H1 (cell line): ENCODE data around the gene HLTF. TPM values are rescaled to one million over a fixed set of nuclear protein-coding genes. Genes with fewer than 3 reads are reported as not detected.

ENCODE experiments used
- CTCF ChIA-PET: fragments of 300-600 bp; sonication (Branson Sonifier 250); formaldehyde crosslinking; loops from one replicate; lab custom pipeline; 2021; ENCODE audit not compliant: partially characterized antibody; lab: Charles Lee
- POLR2A ChIA-PET: fragments of 300-600 bp; sonication (Branson Sonifier 250); formaldehyde crosslinking; loops from one replicate; lab custom pipeline; 2021; ENCODE audit warnings: inconsistent platforms; ENCODE audit not compliant: partially characterized antibody; lab: Charles Lee
- DNase-seq, 2 experiments: peaks; one replicate each; pipeline versions ENCODE4 v3.0.0 to v3.0.0-alpha.2; 2010 to 2022; ENCODE audit warnings: low spot score in 2 of 2, low read depth in 1 of 2, mixed read lengths in 1 of 2
- FAIRE-seq: peaks from 2 replicates; lab custom pipeline; 2011; peaks lifted over from hg19 to GRCh38; lab: Jason Lieb, UNC
- H2AFZ ChIP-seq: 2 replicates; pipeline ENCODE4 v1.8.1; 2012; ENCODE audit warnings: low read length, inconsistent platforms
- H2AK5ac ChIP-seq: 2 replicates; pipeline ENCODE4 v1.6.1; 2013; ENCODE audit warnings: low read depth, low read length
- H2BK120ac ChIP-seq: replicated peaks from 2 replicates; pipeline ENCODE3; 2013; ENCODE audit warnings: low read depth, low read length, inconsistent platforms
- H2BK12ac ChIP-seq: 2 replicates; pipeline ENCODE4 v1.6.1; 2013; ENCODE audit warnings: low read depth, low read length
- H2BK15ac ChIP-seq: 2 replicates; pipeline ENCODE4 v1.6.1; 2013; ENCODE audit warnings: low read length
- H2BK20ac ChIP-seq: 2 replicates; pipeline ENCODE4 v1.6.1; 2013; ENCODE audit warnings: low read length
- H2BK5ac ChIP-seq: 2 replicates; pipeline ENCODE4 v1.6.1; 2013; ENCODE audit warnings: low read depth, low read length
- H3K14ac ChIP-seq: 2 replicates; pipeline ENCODE4 v1.6.1; 2013; ENCODE audit warnings: inconsistent platforms; ENCODE audit not compliant: insufficient read length
- H3K18ac ChIP-seq: 2 replicates; pipeline ENCODE4 v1.6.1; 2013; ENCODE audit warnings: low read length; ENCODE audit errors: extremely low read depth
- H3K23ac ChIP-seq: 2 replicates; pipeline ENCODE4 v1.6.1; 2013; ENCODE audit warnings: inconsistent platforms; ENCODE audit not compliant: insufficient read length
- H3K23me2 ChIP-seq: 2 replicates; pipeline ENCODE4 v1.6.1; 2013; ENCODE audit warnings: low read depth, low read length
- H3K27ac ChIP-seq: 2 replicates; pipeline ENCODE4 v1.6.1; 2011; ENCODE audit warnings: low read depth, low read length, inconsistent platforms
- H3K27me3 ChIP-seq, 4 experiments: replicated peaks in 1 of 4; 1 replicate in 1 of 4; 2 replicates in 3 of 4; pipeline versions ENCODE4 v1.6.1 to v1.8.1; 2011 to 2013; ENCODE audit warnings: low read length in 3 of 4, mild to moderate bottlenecking in 3 of 4, inconsistent platforms in 2 of 4, mixed read lengths in 2 of 4, moderate library complexity in 1 of 4; ENCODE audit not compliant: control insufficient read depth in 3 of 4, insufficient read depth in 3 of 4; ENCODE audit errors: extremely low read depth in 1 of 4
- H3K36me3 ChIP-seq, 4 experiments: 2 replicates each; pipeline versions ENCODE4 v1.6.1 to v1.8.1; 2011 to 2013; ENCODE audit warnings: mild to moderate bottlenecking in 4 of 4, low read length in 3 of 4, moderate library complexity in 2 of 4, control low read depth in 1 of 4, inconsistent platforms in 1 of 4; ENCODE audit not compliant: insufficient read depth in 4 of 4, control insufficient read depth in 2 of 4
- H3K4ac ChIP-seq: replicated peaks from 2 replicates; pipeline ENCODE3; 2013; ENCODE audit warnings: low read length, low read depth, mixed read lengths, inconsistent platforms; ENCODE audit not compliant: insufficient read length
- H3K4me1 ChIP-seq, 4 experiments: replicated peaks in 1 of 4; 1 replicate in 1 of 4; 2 replicates in 3 of 4; pipeline versions ENCODE4 v1.6.1 to v1.8.1; 2011 to 2013; ENCODE audit warnings: low read length in 3 of 4, inconsistent platforms in 2 of 4, mixed read lengths in 1 of 4; ENCODE audit not compliant: insufficient read depth in 4 of 4, control insufficient read depth in 3 of 4
- H3K4me2 ChIP-seq, 2 experiments: 2 replicates each; pipeline versions ENCODE4 v1.6.1 to v1.8.1; 2011 to 2013; ENCODE audit warnings: low read depth in 2 of 2, low read length in 2 of 2, control low read depth in 1 of 2, inconsistent platforms in 1 of 2, mild to moderate bottlenecking in 1 of 2; ENCODE audit not compliant: insufficient read depth in 1 of 2
- H3K4me3 ChIP-seq, 4 experiments: fragments of 200-600, 300-600 bp in 1 of 4; sonication (generic), shearing (Covaris generic), sonication (Bioruptor Twin) in 1 of 4; 2 replicates each; pipeline versions ENCODE4 v1.5.1 to v1.8.1; 2011 to 2016; ENCODE audit warnings: low read length in 4 of 4, low read depth in 3 of 4, control low read depth in 2 of 4, inconsistent platforms in 2 of 4, mild to moderate bottlenecking in 2 of 4, mixed read lengths in 1 of 4, moderate library complexity in 1 of 4; ENCODE audit not compliant: insufficient read depth in 2 of 4; ENCODE audit errors: extremely low read depth in 1 of 4
- H3K56ac ChIP-seq: replicated peaks from 2 replicates; pipeline ENCODE3; 2013; ENCODE audit warnings: low read depth, mild to moderate bottlenecking, mixed read lengths, low read length, inconsistent platforms; ENCODE audit not compliant: insufficient read length
- H3K79me1 ChIP-seq: 2 replicates; pipeline ENCODE4 v1.6.1; 2013; ENCODE audit warnings: low read depth, low read length, control low read depth
- H3K79me2 ChIP-seq, 2 experiments: 2 replicates each; pipeline versions ENCODE4 v1.6.1 to v1.8.1; 2012 to 2013; ENCODE audit warnings: low read length in 2 of 2, mild to moderate bottlenecking in 2 of 2, inconsistent platforms in 1 of 2; ENCODE audit not compliant: insufficient read depth in 2 of 2, control insufficient read depth in 1 of 2
- H3K9ac ChIP-seq, 4 experiments: replicated peaks in 1 of 4; 1 replicate in 1 of 4; 2 replicates in 3 of 4; pipeline versions ENCODE4 v1.6.1 to v1.8.1; 2011 to 2013; ENCODE audit warnings: low read depth in 3 of 4, low read length in 3 of 4, control low read depth in 2 of 4, mild to moderate bottlenecking in 2 of 4, moderate library complexity in 2 of 4, inconsistent platforms in 1 of 4; ENCODE audit errors: extremely low read depth in 1 of 4
- H3K9me3 ChIP-seq, 2 experiments: 2 replicates each; pipeline versions ENCODE4 v1.6.1 to v1.8.1; 2012 to 2013; ENCODE audit warnings: mild to moderate bottlenecking in 2 of 2, moderate library complexity in 2 of 2, control low read depth in 1 of 2, inconsistent platforms in 1 of 2, low read depth in 1 of 2, low read length in 1 of 2, mixed read lengths in 1 of 2; ENCODE audit not compliant: insufficient read depth in 2 of 2
- H4K20me1 ChIP-seq, 2 experiments: replicated peaks in 1 of 2; 2 replicates each; pipeline versions ENCODE3 to v1.8.1; 2011 to 2013; ENCODE audit warnings: inconsistent platforms in 2 of 2, low read length in 2 of 2, mild to moderate bottlenecking in 1 of 2; ENCODE audit not compliant: insufficient read depth in 2 of 2, control insufficient read depth in 1 of 2
- H4K5ac ChIP-seq: 2 replicates; pipeline ENCODE4 v1.6.1; 2013; ENCODE audit warnings: low read length, low read depth, mixed read lengths, inconsistent platforms; ENCODE audit not compliant: insufficient read length
- H4K8ac ChIP-seq: 2 replicates; pipeline ENCODE4 v1.8.0; 2013; ENCODE audit warnings: mild to moderate bottlenecking, moderate library complexity, low read length, inconsistent platforms; ENCODE audit not compliant: insufficient read depth; ENCODE audit errors: extremely low read depth
- H4K91ac ChIP-seq: replicated peaks from 2 replicates; pipeline ENCODE3; 2013; ENCODE audit warnings: low read length, mixed read lengths, inconsistent platforms; ENCODE audit not compliant: insufficient read length
- BRCA1 ChIP-seq: IDR thresholded peaks from 2 replicates; pipeline ENCODE4 v1.6.1; 2012; ENCODE audit warnings: low read depth, low read length, improper control_type of control experiment
- CEBPB ChIP-seq: IDR thresholded peaks from 2 replicates; pipeline ENCODE4 v1.6.1; 2012; ENCODE audit warnings: low read depth, low read length
- KDM1A ChIP-seq: fragments of 200-600, 300-600 bp; sonication (generic); IDR thresholded peaks from 2 replicates; pipeline ENCODE4 v1.7.1; 2016; ENCODE audit warnings: mild to moderate bottlenecking, low read length, borderline replicate concordance
- KDM4A ChIP-seq: IDR thresholded peaks from one replicate; pipeline ENCODE4 v1.7.1; 2012; ENCODE audit warnings: low read depth, mild to moderate bottlenecking, moderate library complexity, low read length, inconsistent platforms; ENCODE audit not compliant: severe bottlenecking
- POLR2A ChIP-seq, 2 experiments: IDR thresholded peaks; 1 replicate in 1 of 2; 2 replicates in 1 of 2; pipeline ENCODE4 v1.6.1; 2011; ENCODE audit warnings: low read depth in 2 of 2, low read length in 2 of 2, mild to moderate bottlenecking in 2 of 2; ENCODE audit errors: control extremely low read depth in 1 of 2
- RAD21 ChIP-seq, 2 experiments: IDR thresholded peaks in 1 of 2; conservative IDR thresholded peaks in 1 of 2; 2 replicates each; pipeline ENCODE4 v1.6.1; 2011; ENCODE audit warnings: low read depth in 2 of 2, low read length in 2 of 2, improper control_type of control experiment in 1 of 2, inconsistent platforms in 1 of 2, mild to moderate bottlenecking in 1 of 2, moderate library complexity in 1 of 2
- RBBP5 ChIP-seq: IDR thresholded peaks from 2 replicates; pipeline ENCODE4 v1.7.1; 2012; ENCODE audit warnings: low read depth, mild to moderate bottlenecking, inconsistent platforms, low read length, moderate library complexity, borderline replicate concordance
- SAP30 ChIP-seq: fragments of 300-600 bp; sonication (generic); IDR thresholded peaks from 2 replicates; pipeline ENCODE4 v1.7.1; 2012; ENCODE audit warnings: low read length, moderate library complexity, mild to moderate bottlenecking, inconsistent platforms; ENCODE audit not compliant: insufficient read depth, insufficient replicate concordance
- WGBS, 2 experiments: shearing (Covaris generic) in 1 of 2; methylation state at CpG; one replicate each; pipeline versions ENCODE4 v1.1.6 to v1.1.7; 2013 to 2015; ENCODE audit warnings: low lambda C conversion rate in 2 of 2, mixed read lengths in 2 of 2, inconsistent platforms in 1 of 2, low coverage in 1 of 2, missing lambda C conversion rate in 1 of 2; ENCODE audit not compliant: insufficient replicate concordance in 2 of 2, insufficient coverage in 1 of 2, insufficient read length in 1 of 2; ENCODE audit errors: extremely low coverage in 1 of 2, missing lambda C conversion rate in 1 of 2; 5-methylcytosine and 5-hydroxymethylcytosine counted together
- polyA plus RNA-seq, 7 experiments: library from polyadenylated mRNA; depleted of rRNA in 3 of 7; stranded (reverse) in 5 of 7; unstranded in 2 of 7; fragments of >200 nt in 5 of 7; fragments of 200-250 nt in 2 of 7; gene quantifications; 1 replicate in 5 of 7; 2 replicates in 1 of 7; 4 replicates in 1 of 7; pipeline versions ENCODE4 v1.2.1 to v1.2.3, GENCODE V29; 2011 to 2013; ENCODE audit warnings: missing spikeins in 2 of 7, mixed read lengths in 2 of 7
- total RNA-seq: library from RNA; stranded (reverse); fragmentation: NEBNext Ultra II Directional; extraction: Animal tissue kit (Norgen Biotek cat#: 25700); gene quantifications from 2 replicates; pipeline ENCODE4 v1.2.1, GENCODE V29; 2021
- TF ChIP-seq, protein P1 (sequence below): IDR thresholded peaks from 2 replicates; pipeline ENCODE4 v1.6.1; 2012; ENCODE audit warnings: low read length, inconsistent platforms

Gene HLTF
- total and polyA plus RNA-seq, 2 of the 8 experiments (the other 6 are each of a cell fraction or from before 2014, with no cell fraction given) = 18.1 to 60.3 TPM

DNA sequence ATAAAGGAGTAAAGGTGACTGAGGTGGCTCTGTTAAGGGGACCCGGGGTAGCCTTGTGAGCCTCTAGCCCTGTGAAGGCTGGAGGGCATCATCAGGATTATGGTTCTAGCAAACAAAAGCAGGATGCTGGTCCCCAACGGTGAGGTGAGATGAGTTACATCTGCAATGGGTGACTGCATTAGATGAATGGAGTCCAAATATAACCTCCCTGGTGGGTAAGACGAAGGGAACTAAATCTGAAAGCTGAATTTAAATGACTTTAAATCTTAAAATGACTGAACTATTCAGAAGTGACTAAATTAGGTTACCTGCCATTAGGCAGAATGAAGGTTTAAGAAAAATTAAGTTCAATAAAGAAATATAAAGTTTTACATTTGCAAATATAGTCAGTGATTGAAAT is 4.6 kb upstream of the HLTF start:
- no peak for FAIRE-seq
- Histone ChIP-seq H3K9me3 (peaks cover 0 to 6% of the 10 kb centered on the region in 2 experiments; a peak in 1 of 4 replicates), H3K9ac (no peak overlapping the region), H3K36me3 (no peaks in the 10 kb centered on the region), H2BK20ac (no peak overlapping the region), H3K23me2 (peaks cover 3% of the 10 kb centered on the region; the same call in 1 of the 2 replicates), H2BK5ac (no peak overlapping the region), H2AFZ (no peak overlapping the region; the same call in 1 of the 2 replicates), H3K79me2 (no peaks in the 10 kb centered on the region), H2BK120ac (no peak overlapping the region), H2BK15ac (no peak overlapping the region), H3K23ac (no peak overlapping the region), H3K4me2 (no peak overlapping the region), H4K5ac (no peak overlapping the region), H3K4me3 (no peak overlapping the region), H4K8ac (no peak overlapping the region), H3K27me3 (peaks cover 0 to 8% (median 2%) of the 10 kb centered on the region in 4 experiments; a peak in 4 of 7 replicates), H3K27ac (no peak overlapping the region), H3K18ac (no peak overlapping the region), H4K20me1 (no peaks in the 10 kb centered on the region), H3K4me1 (peaks cover 0 to under 1% (median 0%) of the 10 kb centered on the region in 4 experiments; a peak in 3 of 7 replicates), H3K4ac (no peak overlapping the region), H3K79me1 (no peaks in the 10 kb centered on the region), H4K91ac (no peak overlapping the region), H2AK5ac (no peak overlapping the region), H3K56ac (no peak overlapping the region), H2BK12ac (no peak overlapping the region), H3K14ac (no peak overlapping the region)
- DNase-seq = no peak
- CTCF ChIA-PET = interaction anchor here (0.6 to 2.0 kb wide), 3 partner anchors 29 to 576 kb away, joined by 3 to 10 read pairs (median 3); no protein-coding TSS in a partner anchor
- TF ChIP-seq CEBPB (no peak), SAP30 (no peak), POLR2A (IDR thresholded peaks at IDR 0.05; ENCODE audit: control extremely low read depth in 1 of 2, low read depth in 2 of 2, low read length in 2 of 2) (no peak), KDM1A (no peak), RBBP5 (no peak), RAD21 (IDR thresholded peaks at IDR 0.05 in 1 of 2, conservative IDR thresholded peaks at IDR 0.05 in 1 of 2; ENCODE audit: low read depth in 2 of 2, low read length in 2 of 2) (no peak), BRCA1 (no peak), KDM4A (no peak)
- TF ChIP-seq, protein P1, sequence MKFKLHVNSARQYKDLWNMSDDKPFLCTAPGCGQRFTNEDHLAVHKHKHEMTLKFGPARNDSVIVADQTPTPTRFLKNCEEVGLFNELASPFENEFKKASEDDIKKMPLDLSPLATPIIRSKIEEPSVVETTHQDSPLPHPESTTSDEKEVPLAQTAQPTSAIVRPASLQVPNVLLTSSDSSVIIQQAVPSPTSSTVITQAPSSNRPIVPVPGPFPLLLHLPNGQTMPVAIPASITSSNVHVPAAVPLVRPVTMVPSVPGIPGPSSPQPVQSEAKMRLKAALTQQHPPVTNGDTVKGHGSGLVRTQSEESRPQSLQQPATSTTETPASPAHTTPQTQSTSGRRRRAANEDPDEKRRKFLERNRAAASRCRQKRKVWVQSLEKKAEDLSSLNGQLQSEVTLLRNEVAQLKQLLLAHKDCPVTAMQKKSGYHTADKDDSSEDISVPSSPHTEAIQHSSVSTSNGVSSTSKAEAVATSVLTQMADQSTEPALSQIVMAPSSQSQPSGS = no peak
- 83% methylated on average over 3 of the region's 3 CpGs; no CpG with 5 or more reads in 1 of the 2 experiments for WGBS, 2 experiments
- POLR2A ChIA-PET = no interaction called here
